Right atrium auricular region (tissue), 2 donors: Measurements from ENCODE around the gene SDHAF2. TPM values are rescaled to one million over a fixed set of nuclear protein-coding genes. Genes with fewer than 3 reads are reported as not detected.

Experiments
- DNase-seq: peaks from one replicate; pipeline ENCODE4 v3.0.0-alpha.2; 2019; ENCODE audit warnings: low spot score
- H3K27ac ChIP-seq, 2 donors: fragments of 200-600 bp; sonication (generic); 1 replicate in 1 of 2; 2 replicates in 1 of 2; pipeline ENCODE4 v1.5.1; 2016 to 2019
- H3K27me3 ChIP-seq, 2 donors: fragments of 200-600 bp; sonication (generic); one replicate each; pipeline versions ENCODE4 v1.5.1 to v1.6.0; 2017 to 2019
- H3K36me3 ChIP-seq: fragments of 200-600 bp; sonication (generic); one replicate; pipeline ENCODE4 v1.5.1; 2016
- H3K4me1 ChIP-seq, 2 donors: fragments of 200-600 bp; sonication (generic); one replicate each; pipeline versions ENCODE4 v1.5.1 to v1.6.0; 2017 to 2019
- H3K4me3 ChIP-seq, 2 donors: fragments of 200-600 bp; sonication (generic); 1 replicate in 1 of 2; 2 replicates in 1 of 2; pipeline ENCODE4 v1.5.1; 2017 to 2019; ENCODE audit warnings: mild to moderate bottlenecking in 1 of 2, moderate library complexity in 1 of 2
- H3K9me3 ChIP-seq, 2 donors: fragments of 200-600 bp; sonication (generic); one replicate each; pipeline ENCODE4 v1.5.1; 2019
- CTCF ChIP-seq, 2 donors: fragments of 200-600 bp; sonication (generic); IDR thresholded peaks; one replicate each; pipeline ENCODE4 v1.5.1; 2019; ENCODE audit warnings: antibody characterized with exemption in 2 of 2
- total RNA-seq, 2 donors: library from RNA; depleted of rRNA; stranded (reverse); fragments of >200 nt; gene quantifications; one replicate each; pipeline ENCODE4 v1.1.0, GENCODE V29; 2016

The SDHAF2 gene
- total RNA-seq, 2 donors from 2014 or later, result 44.1 to 50.7 TPM

DNA sequence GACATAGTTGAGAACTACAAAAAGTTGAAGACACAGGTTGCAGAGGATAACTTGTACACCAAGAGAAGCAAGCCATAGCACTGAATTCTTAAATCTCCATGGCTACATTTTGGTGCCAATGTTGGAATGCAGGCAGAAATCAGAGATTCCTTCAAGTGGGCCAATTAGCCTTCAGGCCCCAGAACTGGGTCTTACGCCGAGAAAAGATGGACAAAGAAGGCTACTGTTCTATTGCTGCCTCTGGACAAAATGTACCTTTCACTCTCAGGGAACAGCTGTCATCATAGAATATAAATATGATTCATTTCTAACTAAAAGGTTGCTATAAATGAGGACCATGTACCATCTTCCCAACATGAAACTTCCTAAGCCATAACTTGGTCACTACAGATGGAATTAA is 23.9 kb upstream of the SDHAF2 start:
- peaks cover 91% of the 10 kb centered on the region for H3K36me3 ChIP-seq

DNA sequence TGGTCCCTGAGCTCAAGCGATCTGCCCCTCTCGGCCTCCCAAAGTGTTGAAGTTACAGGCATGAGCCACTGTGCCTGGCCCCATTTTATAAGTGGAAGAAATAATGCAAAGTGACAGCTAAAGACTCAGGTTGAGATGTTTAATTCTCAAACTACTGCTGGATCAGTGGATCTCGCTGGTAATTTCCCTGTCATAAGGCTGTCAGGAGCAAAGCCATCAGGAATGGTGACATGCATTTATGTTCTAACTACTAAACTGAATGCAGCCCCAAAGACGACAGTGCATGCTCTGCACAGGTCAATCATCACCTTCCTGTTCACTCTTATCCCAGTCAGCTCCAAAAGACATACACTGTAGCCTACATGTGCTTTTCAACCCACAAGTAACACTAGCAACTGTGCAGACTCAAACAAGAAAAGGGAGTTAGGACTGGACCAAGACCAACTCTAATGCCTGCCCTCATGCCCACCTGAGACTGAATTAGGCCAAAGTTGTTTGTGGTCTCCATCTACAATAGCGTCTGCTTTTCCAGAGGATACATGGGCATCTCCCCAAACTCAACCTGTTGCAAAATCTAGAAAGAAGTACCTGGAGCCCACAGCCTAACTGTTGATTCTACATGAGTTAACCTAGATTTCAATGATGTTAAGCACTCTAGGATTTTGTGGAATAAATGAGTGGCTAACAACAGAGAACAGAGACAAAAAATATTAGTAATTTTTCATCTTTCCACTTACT is 22.8 kb upstream of the SDHAF2 start:
- Histone ChIP-seq H3K27ac (no peak overlapping the region), H3K9me3 (no peaks in the 10 kb centered on the region), H3K36me3 (peaks cover 99% of the 10 kb centered on the region), H3K27me3 (no peaks in the 10 kb centered on the region), H3K4me3 (no peak overlapping the region), H3K4me1 (no peaks in the 10 kb centered on the region)
- TF ChIP-seq CTCF (IDR thresholded peaks at IDR 0.05), result no peak
- DNase-seq, result no peak

More for the DNA sequence above, 23.9 kb upstream of the SDHAF2 start:
- DNase-seq, result no peak
- Histone ChIP-seq H3K27me3 (no peaks in the 10 kb centered on the region), H3K9me3 (no peaks in the 10 kb centered on the region), H3K27ac (no peak overlapping the region), H3K4me1 (no peaks in the 10 kb centered on the region), H3K4me3 (no peak overlapping the region)
- no peak for TF ChIP-seq CTCF (IDR thresholded peaks at IDR 0.05)

DNA sequence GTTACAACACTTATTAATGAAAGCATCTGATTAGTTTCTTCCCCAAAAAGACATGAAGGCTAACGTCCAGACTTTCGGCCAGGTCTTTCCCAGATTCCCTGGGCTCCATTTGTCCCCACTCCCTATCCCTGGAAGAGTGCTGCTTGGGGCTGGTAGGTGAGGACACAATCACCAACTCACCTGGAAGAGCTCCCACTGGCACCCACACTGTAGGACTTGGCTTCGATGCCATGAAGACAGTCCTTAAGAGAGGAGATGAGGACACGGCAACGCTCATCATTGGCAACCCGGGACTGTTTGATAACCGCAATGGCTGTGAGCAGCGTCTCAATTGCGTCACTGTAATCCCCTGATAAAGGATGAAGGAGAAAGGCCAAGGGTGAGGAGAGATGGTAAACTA is 18.3 kb upstream of the SDHAF2 start:
- Histone ChIP-seq H3K36me3 (peaks cover 100% of the 10 kb centered on the region), H3K9me3 (no peaks in the 10 kb centered on the region), H3K4me3 (no peak overlapping the region), H3K4me1 (peaks cover 0 to under 1% of the 10 kb centered on the region in 2 donors), H3K27ac (no peak overlapping the region), H3K27me3 (no peaks in the 10 kb centered on the region)
- no peak for TF ChIP-seq CTCF (IDR thresholded peaks at IDR 0.05)
- no peak for DNase-seq

DNA sequence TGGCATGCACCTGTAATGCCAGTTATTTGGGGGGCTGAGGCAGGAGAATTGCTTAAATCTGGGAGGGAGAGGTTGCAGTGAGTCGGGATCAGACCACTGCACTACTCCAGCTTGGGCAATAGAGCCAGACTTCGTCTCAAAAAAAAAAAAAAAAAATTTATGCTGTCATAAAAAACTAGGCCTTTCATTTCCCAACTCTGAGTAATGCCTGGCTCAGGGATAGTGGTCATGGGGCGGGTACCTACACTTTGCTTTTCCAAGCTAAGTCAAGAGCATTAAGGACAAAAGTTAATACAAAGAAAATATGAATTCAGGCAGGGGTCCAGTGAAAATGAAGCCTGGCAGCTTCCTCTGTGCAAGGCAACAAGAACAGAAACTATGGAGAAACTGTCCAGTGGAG is 16.4 kb upstream of the SDHAF2 start:
- Histone ChIP-seq H3K27ac (no peak overlapping the region), H3K27me3 (no peaks in the 10 kb centered on the region), H3K4me1 (peaks cover 0 to 17% of the 10 kb centered on the region in 2 donors), H3K9me3 (no peaks in the 10 kb centered on the region), H3K4me3 (no peak overlapping the region), H3K36me3 (peaks cover 97% of the 10 kb centered on the region)
- TF ChIP-seq CTCF (IDR thresholded peaks at IDR 0.05), result no peak
- DNase-seq, result no peak

DNA sequence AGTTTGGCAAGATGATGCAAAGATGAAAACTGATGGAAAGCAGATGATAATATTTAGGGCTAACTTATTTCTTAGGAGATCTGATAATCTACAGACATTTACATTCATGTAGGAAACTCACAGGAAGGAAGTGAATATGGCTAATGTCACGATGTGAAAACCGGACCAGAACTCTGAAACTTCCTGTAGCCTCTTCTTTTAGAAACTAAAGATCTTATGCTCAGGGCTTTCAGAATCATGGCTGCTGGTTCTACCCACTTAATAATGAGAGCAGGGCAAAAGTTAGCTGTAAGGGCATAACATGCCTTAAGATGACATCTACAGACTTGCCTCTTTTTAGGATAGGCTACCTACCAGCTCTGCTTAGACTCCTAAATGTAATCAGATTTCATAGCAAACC is 15.4 kb upstream of the SDHAF2 start:
- DNase-seq, result no peak
- Histone ChIP-seq H3K9me3 (no peaks in the 10 kb centered on the region), H3K36me3 (peaks cover 97% of the 10 kb centered on the region), H3K4me1 (peaks cover 0 to 17% of the 10 kb centered on the region in 2 donors), H3K27ac (no peak overlapping the region), H3K4me3 (no peak overlapping the region), H3K27me3 (no peaks in the 10 kb centered on the region)
- no peak for TF ChIP-seq CTCF (IDR thresholded peaks at IDR 0.05)

DNA sequence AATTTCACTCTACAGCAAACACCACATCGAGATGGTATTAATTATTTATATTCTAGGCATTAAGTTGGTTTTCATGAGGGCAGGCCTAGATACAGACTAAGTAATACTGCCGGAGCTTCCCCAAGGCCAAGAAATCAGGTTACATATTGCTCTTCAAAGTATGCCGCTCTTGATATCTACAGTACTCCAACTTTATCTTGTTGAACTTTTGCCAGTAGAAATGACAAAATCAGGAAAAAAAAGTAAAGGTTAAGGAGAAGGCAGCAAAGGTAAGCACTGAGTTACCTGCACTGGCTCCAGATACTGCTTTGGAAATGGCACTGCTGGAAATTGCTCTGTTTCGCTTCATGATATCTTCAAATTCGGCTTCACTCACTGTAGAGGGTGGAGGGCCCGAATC is 14.5 kb upstream of the SDHAF2 start:
- no peak for DNase-seq
- Histone ChIP-seq H3K9me3 (no peaks in the 10 kb centered on the region), H3K36me3 (peaks cover 97% of the 10 kb centered on the region), H3K27ac (no peak overlapping the region), H3K4me1 (peaks cover 0 to 17% of the 10 kb centered on the region in 2 donors), H3K27me3 (no peaks in the 10 kb centered on the region), H3K4me3 (no peak overlapping the region)
- TF ChIP-seq CTCF (IDR thresholded peaks at IDR 0.05), result no peak
